ENCODE data around the gene COL18A1.

The COL18A1 gene

DNA sequence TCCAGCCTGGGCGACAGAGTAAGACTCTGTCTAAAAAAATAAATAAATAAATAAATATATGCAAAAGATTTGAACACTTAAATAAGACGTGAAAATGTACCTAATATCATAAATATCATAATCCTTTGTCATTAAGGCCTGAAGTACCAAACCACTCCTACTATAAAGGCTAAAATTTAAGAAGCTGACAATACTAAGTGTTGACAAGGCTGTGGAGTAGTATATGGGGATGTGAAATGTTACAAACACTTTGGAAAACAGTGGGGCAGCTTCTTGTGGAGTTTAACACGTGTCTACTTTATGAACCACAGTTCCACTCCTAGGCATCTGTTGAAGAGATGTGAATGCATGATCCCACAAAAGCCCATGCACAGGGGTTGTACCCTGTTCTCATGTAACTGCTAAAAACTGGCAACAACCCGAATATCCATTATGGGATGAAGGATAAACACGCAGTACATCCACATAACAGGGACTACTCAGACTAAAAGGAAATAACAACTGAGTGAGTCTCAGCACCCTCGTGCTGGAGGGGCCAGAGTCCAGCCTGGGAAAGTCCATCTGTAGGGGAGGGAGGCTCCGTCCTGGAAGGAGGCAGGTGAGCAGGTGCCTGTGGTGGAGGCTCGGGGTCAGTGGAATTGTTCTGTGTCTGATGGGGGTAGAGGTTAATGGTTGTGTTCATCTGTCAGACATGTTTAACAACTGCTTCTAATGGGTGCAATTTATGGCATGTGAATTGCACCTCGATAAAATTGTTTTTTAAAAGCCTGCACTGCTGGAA lies 143.9 kb downstream of the COL18A1 start:
- TF ChIP-seq, protein P1, sequence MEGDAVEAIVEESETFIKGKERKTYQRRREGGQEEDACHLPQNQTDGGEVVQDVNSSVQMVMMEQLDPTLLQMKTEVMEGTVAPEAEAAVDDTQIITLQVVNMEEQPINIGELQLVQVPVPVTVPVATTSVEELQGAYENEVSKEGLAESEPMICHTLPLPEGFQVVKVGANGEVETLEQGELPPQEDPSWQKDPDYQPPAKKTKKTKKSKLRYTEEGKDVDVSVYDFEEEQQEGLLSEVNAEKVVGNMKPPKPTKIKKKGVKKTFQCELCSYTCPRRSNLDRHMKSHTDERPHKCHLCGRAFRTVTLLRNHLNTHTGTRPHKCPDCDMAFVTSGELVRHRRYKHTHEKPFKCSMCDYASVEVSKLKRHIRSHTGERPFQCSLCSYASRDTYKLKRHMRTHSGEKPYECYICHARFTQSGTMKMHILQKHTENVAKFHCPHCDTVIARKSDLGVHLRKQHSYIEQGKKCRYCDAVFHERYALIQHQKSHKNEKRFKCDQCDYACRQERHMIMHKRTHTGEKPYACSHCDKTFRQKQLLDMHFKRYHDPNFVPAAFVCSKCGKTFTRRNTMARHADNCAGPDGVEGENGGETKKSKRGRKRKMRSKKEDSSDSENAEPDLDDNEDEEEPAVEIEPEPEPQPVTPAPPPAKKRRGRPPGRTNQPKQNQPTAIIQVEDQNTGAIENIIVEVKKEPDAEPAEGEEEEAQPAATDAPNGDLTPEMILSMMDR (conservative IDR thresholded peaks at IDR 0.05; ENCODE audit: control insufficient read depth, insufficient read depth, low read depth, low read length): no peak
- H3K4me3 ChIP-seq (ENCODE audit: control insufficient read depth, low read depth, low read length): no peak overlapping the region
- DNase-seq (ENCODE audit: low read depth): no peak

DNA sequence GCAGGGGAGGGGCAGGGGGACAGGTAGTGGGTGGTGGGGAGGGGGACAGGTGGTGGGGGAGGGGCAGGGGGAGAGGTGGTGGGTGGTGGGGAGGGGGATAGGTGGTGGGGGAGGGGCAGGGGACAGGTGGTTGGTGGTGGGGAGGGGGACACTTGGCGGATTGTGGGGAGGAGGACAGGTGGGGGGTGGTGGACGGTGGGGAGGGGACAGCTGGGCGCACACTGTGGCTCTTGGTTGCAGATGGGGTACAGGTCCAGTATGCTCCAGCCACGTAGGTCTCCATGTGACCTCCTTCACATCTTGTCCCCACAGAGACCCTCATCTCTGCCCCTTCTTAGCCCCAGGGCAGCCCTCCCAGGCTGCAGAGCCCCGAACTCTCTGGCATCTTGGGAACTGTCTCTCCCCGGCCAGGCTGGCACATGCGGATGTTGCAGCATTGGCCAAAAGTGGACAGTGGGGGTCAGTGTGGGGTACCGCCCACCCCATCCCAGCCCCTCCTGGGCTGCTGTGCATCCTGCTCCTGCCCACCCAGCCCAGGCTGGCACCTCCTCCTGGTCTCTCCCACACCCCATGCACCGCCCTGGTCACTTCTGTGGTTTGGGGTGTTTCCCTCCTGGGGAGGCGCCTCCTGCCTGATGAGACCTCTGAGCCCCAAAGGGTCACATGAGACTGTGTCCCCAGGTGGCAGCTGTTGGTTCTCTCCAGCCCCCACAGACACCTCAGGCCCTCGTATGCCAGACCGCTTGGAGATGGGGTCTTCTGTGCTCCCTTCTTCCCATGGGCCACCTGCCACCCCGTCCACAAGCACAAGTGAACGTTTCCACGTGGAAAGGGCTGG lies 144.9 kb downstream of the COL18A1 start:
- no peak overlapping the region for H3K4me3 ChIP-seq (ENCODE audit: control insufficient read depth, low read depth, low read length)
- TF ChIP-seq, protein P1 (conservative IDR thresholded peaks at IDR 0.05; ENCODE audit: control insufficient read depth, insufficient read depth, low read depth, low read length): no peak
- DNase-seq (ENCODE audit: low read depth): no peak

DNA sequence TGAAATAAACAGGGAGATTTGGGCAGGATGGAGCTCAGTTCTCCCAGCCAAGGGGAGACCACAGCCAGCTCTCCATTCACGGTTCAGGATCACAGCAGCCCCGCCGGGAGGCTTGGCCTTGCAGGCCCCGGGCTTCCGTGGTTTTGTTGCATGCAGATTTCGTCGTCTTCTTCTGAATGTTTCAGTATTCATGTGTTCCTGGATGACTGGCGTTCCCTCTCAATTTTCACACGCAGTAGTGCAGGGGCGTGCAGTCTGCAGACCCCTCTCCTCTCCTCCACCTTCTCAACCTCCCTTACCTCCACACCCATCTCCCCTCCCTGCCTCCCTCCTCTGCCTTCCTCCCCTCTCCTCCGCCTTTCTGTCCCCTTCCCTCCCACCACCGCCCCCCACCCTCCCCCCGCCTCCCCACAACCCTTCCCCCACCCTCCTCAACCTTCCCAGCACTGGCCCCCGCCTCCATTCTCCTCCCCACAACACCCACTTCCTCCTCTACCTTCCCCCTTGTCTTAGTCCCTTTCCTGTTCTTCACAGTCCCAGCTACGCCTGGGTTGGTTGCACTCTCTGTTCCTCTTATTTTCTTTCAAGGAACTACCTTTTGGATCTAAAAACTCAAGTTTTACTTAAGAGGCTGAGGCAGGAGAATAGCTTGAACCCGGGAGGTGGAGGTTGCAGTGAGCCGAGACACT lies 145.7 kb downstream of the COL18A1 start:
- TF ChIP-seq, protein P1 (conservative IDR thresholded peaks at IDR 0.05; ENCODE audit: control insufficient read depth, insufficient read depth, low read depth, low read length): no peak
- no peak for DNase-seq (ENCODE audit: low read depth)
- H3K4me3 ChIP-seq (ENCODE audit: control insufficient read depth, low read depth, low read length): no peak overlapping the region

DNA sequence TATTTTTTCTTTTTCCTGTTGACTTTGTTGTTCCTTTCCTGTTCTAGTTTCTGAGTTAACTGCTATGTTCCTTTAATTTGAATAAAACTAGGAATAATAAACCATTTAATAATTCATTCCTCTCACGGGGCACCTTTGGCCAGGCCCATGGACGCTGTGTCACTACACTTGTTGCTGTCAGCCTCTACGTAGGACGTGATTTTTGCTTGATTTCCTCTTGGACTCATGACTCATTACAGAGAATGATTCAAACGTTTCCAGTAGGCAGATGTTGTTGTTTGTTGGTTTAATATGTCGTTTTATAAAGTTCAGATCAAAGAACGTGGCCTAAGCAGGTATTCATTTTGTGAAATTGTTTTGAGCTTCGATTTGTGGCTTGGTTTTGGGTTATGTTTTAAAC lies 146.4 kb downstream of the COL18A1 start:
- TF ChIP-seq, protein P1 (conservative IDR thresholded peaks at IDR 0.05; ENCODE audit: control insufficient read depth, insufficient read depth, low read depth, low read length): no peak
- H3K4me3 ChIP-seq (ENCODE audit: control insufficient read depth, low read depth, low read length): no peak overlapping the region
- DNase-seq (ENCODE audit: low read depth): peak; percentile 94

DNA sequence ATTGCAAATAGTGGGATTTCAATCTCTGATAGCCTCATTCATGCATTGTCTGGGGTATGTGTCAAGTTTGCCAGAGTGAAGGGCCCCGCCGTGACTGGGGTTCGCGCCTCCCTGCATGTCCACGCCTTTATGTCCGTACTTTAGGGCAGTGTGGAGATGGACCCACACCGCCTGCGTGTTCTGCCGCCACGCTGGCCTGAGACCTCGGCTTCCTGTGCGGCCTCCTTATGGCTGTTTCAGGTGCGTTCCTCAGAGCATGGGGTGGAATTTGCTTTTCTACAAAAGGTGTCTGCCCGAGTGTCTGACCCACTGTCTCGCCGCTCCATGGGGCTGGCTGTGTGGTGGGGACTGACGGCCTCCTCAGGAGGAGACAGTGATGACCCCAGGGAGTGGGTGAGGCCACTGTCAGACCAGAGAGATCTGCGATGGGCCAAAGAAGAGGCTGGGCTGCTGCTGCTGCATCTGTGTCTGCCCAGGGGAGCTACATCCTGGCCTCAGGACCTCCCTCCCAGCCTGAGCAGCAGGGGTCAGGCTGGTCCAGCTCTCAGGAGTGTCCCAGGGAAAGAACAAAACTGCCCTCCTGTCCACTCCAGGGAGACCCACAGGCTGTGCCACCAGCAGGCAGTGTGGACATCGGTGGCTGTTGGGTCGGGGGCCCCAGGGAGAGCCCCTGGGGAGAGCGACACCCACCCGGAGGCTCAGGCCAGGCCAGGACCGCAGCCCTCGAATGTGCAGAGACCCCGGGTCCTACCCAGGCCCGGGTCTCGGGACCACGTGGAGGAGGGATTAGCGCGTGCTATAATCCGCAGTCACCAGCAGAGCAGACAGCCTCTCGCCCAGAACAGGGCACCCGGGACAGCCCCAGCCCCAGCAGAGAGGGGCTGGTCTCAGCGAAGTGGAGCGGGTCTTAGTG lies 147.1 kb downstream of the COL18A1 start:
- TF ChIP-seq, protein P1 (conservative IDR thresholded peaks at IDR 0.05; ENCODE audit: control insufficient read depth, insufficient read depth, low read depth, low read length): no peak
- no peak overlapping the region for H3K4me3 ChIP-seq (ENCODE audit: control insufficient read depth, low read depth, low read length)
- no peak for DNase-seq (ENCODE audit: low read depth)

All from fibroblast of mammary gland (primary cell).